ENCODE results near the gene UBE3A. TPM values are rescaled to one million over a fixed set of nuclear protein-coding genes. Genes with fewer than 3 reads are reported as not detected.
A peak's percentile ranks its signal among the peaks of the same experiment; 100 is the strongest.

UBE3A gene
- total and polyA plus RNA-seq, 10 donors, result 12.2 to 111 (median 96.4) TPM

DNA sequence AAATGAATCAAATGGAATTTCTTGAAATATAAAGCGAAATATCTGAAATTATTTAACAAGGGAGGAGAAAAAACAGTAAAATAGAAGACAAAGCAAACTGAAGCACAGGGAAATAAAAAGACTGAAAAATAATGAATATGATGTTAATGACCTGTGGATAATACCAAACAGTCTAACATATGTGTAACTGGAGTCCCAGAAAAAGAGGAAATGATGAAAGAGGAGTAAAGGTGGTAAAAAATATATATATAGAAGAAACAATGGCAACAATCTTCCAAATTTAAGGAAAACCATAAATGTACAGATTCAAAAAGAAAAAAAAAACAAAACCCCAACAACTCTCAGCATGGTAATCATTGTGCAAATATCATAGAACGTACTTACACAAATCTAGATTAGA is 21.2 kb downstream of the UBE3A start:
- no peak for TF ChIP-seq POLR2AphosphoS5 (IDR thresholded peaks at IDR 0.05)
- TF ChIP-seq, protein P1, sequence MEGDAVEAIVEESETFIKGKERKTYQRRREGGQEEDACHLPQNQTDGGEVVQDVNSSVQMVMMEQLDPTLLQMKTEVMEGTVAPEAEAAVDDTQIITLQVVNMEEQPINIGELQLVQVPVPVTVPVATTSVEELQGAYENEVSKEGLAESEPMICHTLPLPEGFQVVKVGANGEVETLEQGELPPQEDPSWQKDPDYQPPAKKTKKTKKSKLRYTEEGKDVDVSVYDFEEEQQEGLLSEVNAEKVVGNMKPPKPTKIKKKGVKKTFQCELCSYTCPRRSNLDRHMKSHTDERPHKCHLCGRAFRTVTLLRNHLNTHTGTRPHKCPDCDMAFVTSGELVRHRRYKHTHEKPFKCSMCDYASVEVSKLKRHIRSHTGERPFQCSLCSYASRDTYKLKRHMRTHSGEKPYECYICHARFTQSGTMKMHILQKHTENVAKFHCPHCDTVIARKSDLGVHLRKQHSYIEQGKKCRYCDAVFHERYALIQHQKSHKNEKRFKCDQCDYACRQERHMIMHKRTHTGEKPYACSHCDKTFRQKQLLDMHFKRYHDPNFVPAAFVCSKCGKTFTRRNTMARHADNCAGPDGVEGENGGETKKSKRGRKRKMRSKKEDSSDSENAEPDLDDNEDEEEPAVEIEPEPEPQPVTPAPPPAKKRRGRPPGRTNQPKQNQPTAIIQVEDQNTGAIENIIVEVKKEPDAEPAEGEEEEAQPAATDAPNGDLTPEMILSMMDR (IDR thresholded peaks at IDR 0.05 in 8 of 11, conservative IDR thresholded peaks at IDR 0.05 in 3 of 11), result no peak
- no peak for TF ChIP-seq POLR2A (IDR thresholded peaks at IDR 0.05)

DNA sequence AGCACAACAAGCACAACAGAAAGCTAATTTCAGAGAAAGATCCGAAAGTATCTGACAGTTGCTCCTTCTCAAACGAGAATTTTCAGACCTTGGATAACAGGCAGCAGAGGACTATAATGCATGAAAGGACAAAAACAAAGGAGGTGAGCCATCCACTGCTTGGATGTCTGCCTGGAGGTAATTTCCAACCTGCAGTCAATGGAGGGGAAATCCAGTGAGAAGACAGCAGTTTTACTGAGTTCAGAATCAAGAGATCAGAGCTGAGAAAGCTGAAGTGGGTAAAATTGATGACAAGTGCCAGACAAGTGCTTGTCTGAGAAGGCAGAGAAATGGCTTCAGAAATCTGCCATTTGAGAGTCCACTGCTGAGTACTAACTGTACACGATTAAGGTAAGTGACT is 22.1 kb downstream of the UBE3A start:
- WGBS, 5 donors, result 73 to 89% (median 86%) methylated on average over 3 of the region's 3 CpGs
- no peak for DNase-seq
- no peaks in the 10 kb centered on the region for H3K27me3 ChIP-seq (replicated peaks in 1 of 7)
- peaks cover 0 to 38% (median 29%) of the 10 kb centered on the region in 8 donors for H3K9me3 ChIP-seq
- intact Hi-C loops (cut with DNase I; ENCODE audit: low total_unique reads), result no loop called here
- peak overlapping the region in 1 of 8 donors; percentile 5 for H3K27ac ChIP-seq
- peaks cover 0 to 53% (median 16%) of the 10 kb centered on the region in 6 donors for H3K4me1 ChIP-seq
- no peak overlapping the region for H3K4me3 ChIP-seq
- TF ChIP-seq, protein P1 (IDR thresholded peaks at IDR 0.05 in 8 of 11, conservative IDR thresholded peaks at IDR 0.05 in 3 of 11), result no peak
- TF ChIP-seq POLR2A (IDR thresholded peaks at IDR 0.05) (no peak), POLR2AphosphoS5 (IDR thresholded peaks at IDR 0.05) (no peak)
- peaks cover 0 to 27% (median 0%) of the 10 kb centered on the region in 6 donors for H3K36me3 ChIP-seq

More for the DNA sequence above, 21.2 kb downstream of the UBE3A start:
- DNase-seq, result no peak
- intact Hi-C loops (cut with DNase I; ENCODE audit: low total_unique reads), result no loop called here
- Histone ChIP-seq H3K36me3 (peaks cover 0 to 28% (median 0%) of the 10 kb centered on the region in 6 donors), H3K4me1 (peaks cover 0 to 44% (median 16%) of the 10 kb centered on the region in 6 donors), H3K27ac (no peak overlapping the region), H3K27me3 (replicated peaks in 1 of 7) (no peaks in the 10 kb centered on the region), H3K4me3 (no peak overlapping the region), H3K9me3 (peaks cover 0 to 38% (median 29%) of the 10 kb centered on the region in 8 donors)
- 91 to 99% (median 96%) methylated on average over 2 of the region's 2 CpGs for WGBS, 5 donors

DNA sequence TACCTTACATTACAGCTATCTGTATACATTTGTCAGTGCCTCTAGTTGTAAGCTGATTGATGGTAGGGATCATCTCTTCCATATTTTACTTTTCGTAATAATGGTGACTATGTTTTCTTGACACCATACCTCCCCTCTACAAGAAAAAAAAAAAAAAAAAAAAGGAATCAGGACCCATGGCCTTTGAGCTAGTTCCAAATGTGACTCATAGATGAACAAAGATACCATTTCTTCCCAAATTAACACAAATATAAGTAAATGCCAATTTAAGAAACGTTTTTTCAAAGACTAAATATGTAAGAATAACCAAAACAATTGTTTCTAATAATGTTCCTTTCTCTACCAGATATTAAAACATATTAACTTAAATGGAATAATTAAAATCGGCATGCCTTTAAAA is 23.1 kb downstream of the UBE3A start:
- no peak overlapping the region for H3K27ac ChIP-seq
- H3K36me3 ChIP-seq, result peaks cover 0 to 17% (median 0%) of the 10 kb centered on the region in 6 donors
- H3K4me3 ChIP-seq, result no peak overlapping the region
- no peak for DNase-seq
- H3K4me1 ChIP-seq, result peaks cover 0 to 63% (median 25%) of the 10 kb centered on the region in 6 donors
- WGBS, 5 donors, result 86 to 91% (median 88%) methylated on average over 3 of the region's 3 CpGs
- intact Hi-C loops (cut with DNase I; ENCODE audit: low total_unique reads), result no loop called here
- peaks cover 0 to 30% (median 22%) of the 10 kb centered on the region in 8 donors for H3K9me3 ChIP-seq
- no peaks in the 10 kb centered on the region for H3K27me3 ChIP-seq (replicated peaks in 1 of 7)
- TF ChIP-seq, protein P1 (IDR thresholded peaks at IDR 0.05 in 8 of 11, conservative IDR thresholded peaks at IDR 0.05 in 3 of 11), result no peak
- no peak for TF ChIP-seq POLR2AphosphoS5 (IDR thresholded peaks at IDR 0.05)
- no peak for TF ChIP-seq POLR2A (IDR thresholded peaks at IDR 0.05)

DNA sequence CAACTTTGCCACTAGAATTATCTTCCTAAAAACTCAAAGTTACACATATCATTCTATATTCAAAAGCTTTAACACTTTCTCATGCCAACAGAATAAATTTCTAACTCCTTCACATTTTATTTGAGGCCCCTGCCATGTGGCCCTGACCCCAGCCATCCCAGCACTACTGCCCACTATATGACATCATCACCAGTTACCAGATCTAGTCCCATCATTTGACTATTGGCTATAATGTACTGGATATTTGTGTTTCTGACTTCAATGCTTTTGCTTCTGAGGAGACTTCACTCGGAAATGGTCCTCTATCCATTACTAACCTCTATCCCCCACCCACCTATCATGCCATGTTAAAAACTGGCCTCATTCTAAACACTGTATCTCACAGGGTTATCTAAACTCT is 23.6 kb downstream of the UBE3A start:
- no peak for TF ChIP-seq POLR2AphosphoS5 (IDR thresholded peaks at IDR 0.05)
- TF ChIP-seq POLR2A (IDR thresholded peaks at IDR 0.05), result no peak
- TF ChIP-seq, protein P1 (IDR thresholded peaks at IDR 0.05 in 8 of 11, conservative IDR thresholded peaks at IDR 0.05 in 3 of 11), result no peak
- intact Hi-C loops (cut with DNase I; ENCODE audit: low total_unique reads), result no loop called here
- H3K27ac ChIP-seq, result no peak overlapping the region
- peaks cover 0 to 68% (median 29%) of the 10 kb centered on the region in 6 donors for H3K4me1 ChIP-seq
- H3K36me3 ChIP-seq, result peaks cover 0 to 13% (median 0%) of the 10 kb centered on the region in 6 donors
- H3K27me3 ChIP-seq (replicated peaks in 1 of 7), result no peaks in the 10 kb centered on the region
- WGBS, 5 donors, result 86 to 100% (median 97%) methylated on average over 1 of the region's 1 CpG
- no peak overlapping the region for H3K4me3 ChIP-seq
- peaks cover 0 to 26% (median 20%) of the 10 kb centered on the region in 8 donors for H3K9me3 ChIP-seq
- no peak for DNase-seq
